Smooth muscle cell (in vitro differentiated cells): Measurements from ENCODE around the gene LTBP2. TPM values are rescaled to one million over a fixed set of nuclear protein-coding genes. Genes with fewer than 3 reads are reported as not detected.

Experiments
- DNase-seq: peaks from one replicate; lab custom pipeline; 2025; ENCODE audit not compliant: unreplicated experiment; lab: John Stamatoyannopoulos, UW
- H2AFZ ChIP-seq: fragments of 200-600 bp; sonication (generic); 2 replicates; pipeline ENCODE4 v1.6.0; 2016; ENCODE audit warnings: antibody characterized with exemption, low read depth, mild to moderate bottlenecking
- H3F3A ChIP-seq: fragments of 200-600 bp; sonication (generic); 2 replicates; pipeline ENCODE4 v1.6.0; 2017; ENCODE audit warnings: antibody characterized with exemption, low read depth
- H3K27ac ChIP-seq: fragments of 200-600 bp; sonication (generic); 2 replicates; pipeline ENCODE4 v1.5.1; 2016; ENCODE audit warnings: low read depth, mild to moderate bottlenecking
- H3K27me3 ChIP-seq: fragments of 200-600 bp; sonication (generic); 2 replicates; pipeline ENCODE4 v1.6.1; 2016; ENCODE audit warnings: low read depth, mild to moderate bottlenecking
- H3K36me3 ChIP-seq: fragments of 200-600 bp; sonication (generic); 2 replicates; pipeline ENCODE4 v1.5.1; 2016; ENCODE audit warnings: low read depth
- H3K4me1 ChIP-seq: fragments of 200-600 bp; sonication (generic); 2 replicates; pipeline ENCODE4 v1.5.1; 2016; ENCODE audit warnings: low read depth
- H3K4me2 ChIP-seq: fragments of 200-600 bp; sonication (generic); 2 replicates; pipeline ENCODE4 v1.6.0; 2016; ENCODE audit warnings: mild to moderate bottlenecking
- H3K4me3 ChIP-seq: fragments of 200-600 bp; sonication (generic); 2 replicates; pipeline ENCODE4 v1.5.1; 2016; ENCODE audit warnings: mild to moderate bottlenecking
- H3K79me2 ChIP-seq: fragments of 200-600 bp; sonication (generic); 2 replicates; pipeline ENCODE4 v1.6.0; 2016; ENCODE audit warnings: low read depth, mild to moderate bottlenecking
- H3K9ac ChIP-seq: fragments of 200-600 bp; sonication (generic); 2 replicates; pipeline ENCODE4 v1.6.0; 2016; ENCODE audit warnings: low read depth
- H3K9me3 ChIP-seq: fragments of 200-600 bp; sonication (generic); replicated peaks from 2 replicates; pipeline ENCODE4 v1.5.1; 2016; ENCODE audit warnings: low read depth
- H4K20me1 ChIP-seq: fragments of 200-600 bp; sonication (generic); 2 replicates; pipeline ENCODE4 v1.6.0; 2016; ENCODE audit warnings: low read depth
- CTCF ChIP-seq: fragments of 200-600 bp; sonication (generic); IDR thresholded peaks from 2 replicates; pipeline ENCODE4 v1.5.1; 2017; ENCODE audit warnings: borderline replicate concordance, mild to moderate bottlenecking, antibody characterized with exemption; ENCODE audit not compliant: insufficient read depth, poor library complexity, severe bottlenecking
- WGBS: methylation state at CpG from one replicate; pipeline ENCODE4 v1.1.7; 2016; ENCODE audit warnings: low lambda C conversion rate; 5-methylcytosine and 5-hydroxymethylcytosine counted together
- polyA plus RNA-seq: library from polyadenylated mRNA; unstranded; fragments of >200 nt; fragmentation: Nextera tagmentation; extraction: Ambion mirVana; gene quantifications from 2 replicates; pipeline ENCODE4 v1.2.1, GENCODE V29; 2016
- total RNA-seq: library from RNA; depleted of rRNA; stranded (reverse); fragments of >200 nt; gene quantifications from 2 replicates; pipeline ENCODE4 v1.2.3, GENCODE V29; 2014

Gene LTBP2
- total and polyA plus RNA-seq, 2 experiments from 2014 or later: 90.1 to 108 TPM

DNA sequence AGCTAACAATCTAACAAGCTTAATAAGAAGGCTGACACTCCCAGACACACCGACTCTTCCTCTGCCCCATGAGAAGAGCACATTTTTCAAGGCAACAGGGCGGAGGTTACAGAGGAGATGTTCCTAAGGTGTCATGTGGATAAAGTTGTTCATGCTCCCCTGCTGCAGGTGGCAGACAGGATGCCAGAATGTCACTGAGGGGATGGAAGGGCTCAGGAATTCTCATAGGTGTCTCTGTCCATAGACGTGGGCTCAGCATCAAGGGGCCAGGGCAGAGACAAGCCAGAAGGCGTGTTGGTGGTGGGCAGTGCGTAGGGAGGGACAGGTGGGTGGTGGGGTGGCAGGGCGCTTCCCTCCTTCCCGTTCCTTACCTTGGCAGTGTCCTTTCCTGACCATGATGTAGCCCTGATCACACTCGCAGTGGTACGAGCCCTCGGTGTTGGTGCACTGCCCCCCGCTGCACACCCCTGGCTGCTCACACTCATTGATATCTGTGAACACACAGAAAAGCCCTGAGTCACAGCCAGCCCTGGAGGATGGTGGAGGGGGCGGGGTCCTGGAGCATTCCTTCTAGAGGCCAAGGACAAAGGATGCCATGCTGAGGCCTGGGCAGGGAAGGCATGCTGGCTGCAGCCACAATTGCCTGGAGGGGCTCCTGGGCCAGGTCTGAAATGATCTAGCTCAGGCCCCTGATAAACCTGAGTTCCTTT is 95.4 kb downstream of the LTBP2 start:
- Histone ChIP-seq H3K9me3 (no peaks in the 10 kb centered on the region), H3K27me3 (no peaks in the 10 kb centered on the region), H2AFZ (no peak overlapping the region), H3K4me1 (no peaks in the 10 kb centered on the region), H3K79me2 (no peaks in the 10 kb centered on the region), H3K27ac (no peak overlapping the region), H3F3A (no peaks in the 10 kb centered on the region), H3K4me2 (no peak overlapping the region), H4K20me1 (peaks cover 4% of the 10 kb centered on the region), H3K36me3 (peaks cover 5% of the 10 kb centered on the region), H3K4me3 (no peak overlapping the region), H3K9ac (no peak overlapping the region)
- WGBS: 83% methylated on average over 12 of the region's 12 CpGs
- no peak for TF ChIP-seq CTCF
- DNase-seq: no peak

GRCh38 chr14:74515891-74516412 is 96.1 kb downstream of the LTBP2 start:
- Histone ChIP-seq H3K27me3 (no peaks in the 10 kb centered on the region), H3K4me2 (no peak overlapping the region), H3K4me3 (no peak overlapping the region), H3K27ac (no peak overlapping the region), H3K79me2 (no peaks in the 10 kb centered on the region), H3K9ac (no peak overlapping the region), H3K9me3 (no peaks in the 10 kb centered on the region), H3K36me3 (peaks cover 5% of the 10 kb centered on the region), H4K20me1 (peaks cover 4% of the 10 kb centered on the region), H3F3A (no peaks in the 10 kb centered on the region), H3K4me1 (peaks cover 1% of the 10 kb centered on the region), H2AFZ (no peak overlapping the region)
- TF ChIP-seq CTCF: no peak
- 86% methylated on average over 8 of the region's 8 CpGs for WGBS
- DNase-seq: no peak

GRCh38 chr14:74514471-74514941 is 97.5 kb downstream of the LTBP2 start:
- H3K27ac ChIP-seq: peak overlapping the region; percentile 24
- H3K9ac ChIP-seq: no peak overlapping the region
- 74% methylated on average over 13 of the region's 13 CpGs for WGBS
- no peak overlapping the region for H3K4me2 ChIP-seq
- no peak overlapping the region for H2AFZ ChIP-seq
- H3K27me3 ChIP-seq: no peaks in the 10 kb centered on the region
- no peak for DNase-seq
- no peaks in the 10 kb centered on the region for H3F3A ChIP-seq
- peaks cover 5% of the 10 kb centered on the region for H3K36me3 ChIP-seq
- TF ChIP-seq CTCF: no peak
- H3K9me3 ChIP-seq: no peaks in the 10 kb centered on the region
- H3K79me2 ChIP-seq: no peaks in the 10 kb centered on the region
- H3K4me3 ChIP-seq: no peak overlapping the region
- no peaks in the 10 kb centered on the region for H4K20me1 ChIP-seq
- peaks cover 7% of the 10 kb centered on the region for H3K4me1 ChIP-seq
